Activated CD4-positive, alpha-beta T cell treated with anti-CD3 and anti-CD28 coated beads, Interleukin-2, amount 50 U/mL, for 48 hours (primary cell): ENCODE measurements around the gene PKP3.
"Not testable (repeated sequence)": the region's sequence is repeated elsewhere in the genome, so short reads cannot be mapped to it uniquely, and the experiment has no call there.

ENCODE experiments used
- DNase-seq, 2 experiments: peaks; one replicate each; pipeline ENCODE4 v3.0.0-alpha.2; 2020

Gene PKP3, protein sequence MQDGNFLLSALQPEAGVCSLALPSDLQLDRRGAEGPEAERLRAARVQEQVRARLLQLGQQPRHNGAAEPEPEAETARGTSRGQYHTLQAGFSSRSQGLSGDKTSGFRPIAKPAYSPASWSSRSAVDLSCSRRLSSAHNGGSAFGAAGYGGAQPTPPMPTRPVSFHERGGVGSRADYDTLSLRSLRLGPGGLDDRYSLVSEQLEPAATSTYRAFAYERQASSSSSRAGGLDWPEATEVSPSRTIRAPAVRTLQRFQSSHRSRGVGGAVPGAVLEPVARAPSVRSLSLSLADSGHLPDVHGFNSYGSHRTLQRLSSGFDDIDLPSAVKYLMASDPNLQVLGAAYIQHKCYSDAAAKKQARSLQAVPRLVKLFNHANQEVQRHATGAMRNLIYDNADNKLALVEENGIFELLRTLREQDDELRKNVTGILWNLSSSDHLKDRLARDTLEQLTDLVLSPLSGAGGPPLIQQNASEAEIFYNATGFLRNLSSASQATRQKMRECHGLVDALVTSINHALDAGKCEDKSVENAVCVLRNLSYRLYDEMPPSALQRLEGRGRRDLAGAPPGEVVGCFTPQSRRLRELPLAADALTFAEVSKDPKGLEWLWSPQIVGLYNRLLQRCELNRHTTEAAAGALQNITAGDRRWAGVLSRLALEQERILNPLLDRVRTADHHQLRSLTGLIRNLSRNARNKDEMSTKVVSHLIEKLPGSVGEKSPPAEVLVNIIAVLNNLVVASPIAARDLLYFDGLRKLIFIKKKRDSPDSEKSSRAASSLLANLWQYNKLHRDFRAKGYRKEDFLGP

DNA sequence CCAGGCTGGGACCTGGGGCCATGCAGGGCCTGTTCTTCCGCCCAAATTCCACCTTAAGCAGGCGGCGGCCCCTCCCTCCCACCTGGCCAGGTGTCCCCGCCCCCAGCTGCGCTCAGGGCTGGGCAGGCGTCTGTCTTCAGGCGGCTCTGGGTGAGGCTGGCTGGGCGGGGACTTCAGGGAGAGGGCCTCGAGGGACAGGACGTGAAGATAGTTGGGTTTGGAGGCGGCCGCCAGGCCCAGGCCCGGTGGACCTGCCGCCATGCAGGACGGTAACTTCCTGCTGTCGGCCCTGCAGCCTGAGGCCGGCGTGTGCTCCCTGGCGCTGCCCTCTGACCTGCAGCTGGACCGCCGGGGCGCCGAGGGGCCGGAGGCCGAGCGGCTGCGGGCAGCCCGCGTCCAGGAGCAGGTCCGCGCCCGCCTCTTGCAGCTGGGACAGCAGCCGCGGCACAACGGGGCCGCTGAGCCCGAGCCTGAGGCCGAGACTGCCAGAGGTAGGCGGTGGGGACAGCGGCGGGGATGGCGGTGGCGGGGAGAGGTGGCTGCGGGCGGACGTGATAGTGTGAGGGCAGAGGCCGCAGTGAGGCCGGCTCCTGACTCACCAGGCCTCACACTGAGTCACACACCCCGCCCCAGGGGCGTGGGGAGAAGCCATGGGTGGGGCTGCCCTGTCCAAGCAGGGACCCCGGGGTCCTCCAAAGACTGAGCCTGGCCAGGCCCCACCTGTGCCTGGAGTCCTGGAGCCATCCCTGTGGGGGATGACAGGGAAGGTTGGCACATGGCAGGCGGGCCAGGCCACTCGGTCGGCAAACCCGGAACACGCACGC, at the start of gene PKP3:
Gene PKP3, plus strand, starts transcription at position 176 of the 824 bp plus-strand sequence. Its CDS starts 84 bp downstream, at position 260.
- no peak for DNase-seq

DNA sequence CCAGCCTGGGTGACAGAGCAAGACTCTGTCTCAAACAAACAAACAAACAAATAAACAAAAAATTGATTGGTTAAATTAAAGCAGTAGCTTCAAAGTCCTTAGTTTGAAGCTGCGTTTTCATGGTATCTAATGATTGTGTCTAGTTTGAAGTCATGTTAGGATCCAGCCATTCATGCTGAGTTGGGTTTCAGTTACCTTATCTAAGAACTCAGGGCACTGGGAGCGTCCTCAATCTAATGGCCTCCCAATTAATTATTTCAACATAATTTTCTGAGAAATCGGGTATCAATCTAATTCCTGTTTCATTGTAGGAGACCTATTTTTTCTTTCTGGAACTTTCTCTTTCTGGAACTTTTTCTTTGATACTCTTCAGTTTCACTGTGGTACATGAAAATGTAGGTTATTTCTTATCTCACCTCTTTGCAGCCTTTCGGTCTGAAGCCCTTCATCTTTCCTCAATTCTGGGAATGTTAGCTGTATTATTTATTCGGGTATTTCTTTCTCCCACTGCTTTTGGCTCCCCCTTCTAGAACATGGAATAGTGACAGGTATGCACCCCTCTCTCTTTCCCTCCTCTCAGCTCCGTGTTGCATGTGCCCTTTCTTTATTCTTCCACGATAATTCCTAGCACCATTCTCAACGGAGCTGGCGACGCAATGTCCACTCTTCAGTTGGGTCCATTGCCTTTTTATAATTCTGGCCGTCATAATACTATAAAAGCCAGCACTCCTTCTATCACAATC, 49.0 kb upstream of the PKP3 start:
- DNase-seq = no peak

DNA sequence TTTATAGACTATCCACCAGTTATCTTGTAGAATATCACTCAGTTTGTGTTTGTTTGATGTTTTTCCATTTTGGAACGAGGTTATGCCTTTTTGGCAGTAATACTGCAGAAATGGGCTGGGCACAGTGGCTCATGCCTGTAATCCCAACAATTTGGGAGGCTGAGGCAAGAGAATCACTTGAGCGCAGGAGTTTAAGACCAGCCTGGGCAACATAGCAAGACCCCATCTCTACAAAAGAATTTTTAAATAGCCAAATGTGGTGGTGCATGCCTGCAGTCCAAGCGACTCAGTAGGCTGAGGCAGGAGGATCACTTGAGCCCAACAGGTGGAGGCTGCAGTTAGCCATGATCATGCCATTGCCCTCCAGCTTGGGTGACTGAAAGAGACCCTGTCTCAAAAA, 47.5 kb upstream of the PKP3 start:
- no peak for DNase-seq

DNA sequence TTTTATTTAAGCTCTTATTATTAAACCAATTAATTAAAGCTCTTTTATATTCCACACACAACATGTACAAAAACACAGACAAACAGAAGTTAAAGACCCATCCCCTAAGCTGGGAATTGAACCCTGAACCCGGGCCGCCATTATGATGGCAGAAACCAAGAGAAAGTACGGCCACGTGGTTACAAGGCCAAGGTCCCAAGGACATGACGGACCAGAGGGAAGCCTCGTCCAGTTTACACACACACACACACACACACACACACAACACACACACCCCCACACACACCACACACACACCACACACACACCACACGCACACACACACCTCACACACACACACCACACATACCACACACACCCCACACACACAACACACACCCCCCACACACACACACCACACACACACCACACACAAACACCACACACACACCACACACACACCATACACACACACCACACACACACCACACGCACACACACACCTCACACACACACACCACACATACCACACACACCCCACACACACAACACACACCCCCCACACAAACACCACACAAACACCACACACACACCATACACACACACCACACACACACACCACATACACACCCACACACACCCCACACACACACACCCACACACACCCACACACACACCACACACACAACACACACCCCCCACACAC, 44.6 kb upstream of the PKP3 start:
- not testable (repeated sequence) for DNase-seq

DNA sequence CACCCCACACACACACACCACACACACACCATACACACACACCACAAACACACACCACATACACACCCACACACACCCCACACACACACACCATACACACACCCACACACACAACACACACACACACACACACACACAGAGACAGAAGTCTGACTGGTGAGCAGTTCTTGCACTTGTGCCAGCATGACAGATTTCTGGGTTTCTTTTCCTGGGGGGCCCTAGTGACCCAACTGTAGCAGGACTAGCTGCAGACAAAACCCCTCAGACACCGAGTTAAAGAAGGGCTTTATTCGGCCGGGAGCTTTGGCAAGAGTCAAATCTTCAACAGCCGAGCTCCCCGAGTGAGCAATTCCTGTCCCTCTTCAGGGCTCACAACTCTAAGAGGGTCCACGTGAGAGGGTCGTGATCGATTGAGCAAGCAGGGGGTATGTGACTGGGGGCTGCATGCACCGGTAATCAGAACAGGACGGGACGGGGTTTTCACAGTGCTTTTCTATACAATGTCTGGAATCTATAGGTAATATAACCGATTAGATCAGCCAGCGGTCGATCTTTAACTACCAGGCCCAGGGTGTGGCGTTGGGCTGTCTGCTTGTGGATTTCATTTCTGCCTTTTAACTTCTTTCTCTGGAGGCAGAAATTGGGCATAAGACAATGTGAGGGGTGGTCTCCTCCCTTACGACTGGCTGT, 43.8 kb upstream of the PKP3 start:
- not testable (repeated sequence) for DNase-seq

DNA sequence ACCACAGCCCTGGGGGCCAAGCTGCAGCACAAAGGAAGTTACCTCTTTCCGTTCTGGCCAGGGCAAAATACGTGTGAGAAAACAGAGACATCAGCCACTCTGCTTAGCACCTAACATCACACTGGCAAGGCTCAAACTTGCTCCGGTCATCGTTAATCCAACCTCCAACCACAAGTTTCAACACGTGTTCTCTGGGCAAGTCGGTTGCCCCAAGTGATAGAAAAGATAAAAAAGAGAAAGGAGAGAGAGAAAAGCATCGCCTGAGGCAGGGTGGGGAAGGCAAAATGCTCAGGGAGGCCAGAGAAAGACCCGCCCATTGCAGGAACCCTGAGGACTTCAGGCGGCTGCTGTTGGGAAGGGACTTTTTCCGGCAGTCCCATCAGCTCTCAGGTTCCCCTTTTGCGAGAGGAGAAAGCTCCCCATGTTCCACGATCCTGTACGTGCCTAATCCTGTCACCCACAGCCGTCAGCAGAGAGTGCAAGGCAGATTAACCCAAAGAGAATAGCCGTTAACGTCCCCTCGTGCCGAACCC, 43.2 kb upstream of the PKP3 start:
- DNase-seq = no peak

DNA sequence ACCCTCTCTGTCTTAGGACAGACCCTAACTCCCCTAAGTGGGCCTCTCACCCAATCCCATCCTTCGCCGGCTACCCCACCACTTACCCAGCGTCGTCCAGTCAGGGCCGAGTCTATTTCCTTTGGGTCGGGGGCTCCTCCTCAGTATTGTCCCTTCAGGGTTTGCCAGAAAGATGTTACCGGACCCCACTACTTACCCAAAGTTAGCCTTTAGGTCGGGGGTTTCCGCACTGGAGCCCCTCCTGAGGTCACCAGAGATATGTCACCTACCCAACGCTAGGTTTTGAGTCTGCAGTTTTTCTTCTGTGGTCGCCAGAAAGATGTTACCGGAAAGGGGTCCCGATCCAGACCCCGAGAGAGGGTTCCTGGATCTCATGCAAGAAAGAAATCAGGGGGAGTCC, 42.6 kb upstream of the PKP3 start:
- DNase-seq = no peak

DNA sequence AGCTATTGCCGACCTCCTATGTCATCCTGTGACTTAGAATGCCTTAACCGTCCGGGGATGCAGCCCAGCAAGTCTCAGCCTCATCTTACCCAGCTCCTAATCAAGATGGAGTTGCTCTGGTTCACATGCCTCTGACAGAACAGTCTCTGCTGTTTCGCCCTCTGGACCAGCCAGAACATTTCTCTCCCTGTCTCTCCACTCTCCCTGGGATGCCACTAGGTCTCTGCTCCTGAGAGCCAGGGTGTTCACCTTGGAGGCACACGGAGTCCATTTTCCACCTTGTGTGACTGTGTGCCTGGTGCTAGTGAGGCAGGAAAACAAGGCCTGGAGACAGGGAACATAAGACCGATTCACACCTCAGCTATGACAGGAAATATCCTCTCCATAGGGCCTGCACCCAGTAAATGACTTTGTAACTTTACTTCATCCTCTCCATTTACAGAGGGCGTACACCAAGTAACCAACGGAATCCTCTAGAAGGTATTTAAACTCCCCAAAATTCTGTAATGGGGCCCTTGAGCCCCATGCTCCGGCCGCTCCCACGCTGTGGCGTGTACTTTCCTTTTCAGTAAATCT, 41.5 kb upstream of the PKP3 start:
- DNase-seq = no peak

DNA sequence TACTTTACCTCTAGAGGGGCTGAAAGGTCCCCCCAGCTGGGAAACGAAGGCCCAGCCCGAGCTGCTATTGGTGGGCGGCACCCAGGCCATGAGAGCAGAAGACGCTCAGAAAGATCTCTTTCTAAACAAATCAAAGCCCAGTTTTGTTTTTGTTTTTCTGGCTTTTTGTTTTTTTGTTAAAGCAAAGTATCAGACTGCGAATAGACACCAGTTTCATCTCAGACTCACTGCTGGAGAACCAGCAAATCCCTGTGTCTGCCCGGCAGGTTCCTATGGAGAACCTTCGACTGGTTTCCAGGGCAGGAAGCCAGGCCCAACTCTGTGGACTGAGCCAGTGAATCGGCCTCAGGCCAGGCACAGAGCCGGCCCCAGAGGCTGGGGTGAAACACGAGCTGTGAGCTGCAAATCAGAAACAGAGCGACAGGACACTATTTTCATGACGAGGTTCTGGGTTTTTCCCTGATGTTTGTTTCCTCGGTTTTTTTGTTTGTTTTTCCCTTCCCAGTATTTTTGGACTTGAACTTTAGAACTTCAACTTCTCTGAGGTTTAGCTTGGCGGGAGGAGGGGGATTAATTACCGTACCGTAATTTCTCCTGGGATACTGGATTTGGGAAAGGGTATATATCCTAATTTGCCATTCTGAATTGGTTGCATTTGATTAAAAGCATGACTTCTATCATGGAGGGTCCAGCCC, 40.7 kb upstream of the PKP3 start:
- DNase-seq = no peak

DNA sequence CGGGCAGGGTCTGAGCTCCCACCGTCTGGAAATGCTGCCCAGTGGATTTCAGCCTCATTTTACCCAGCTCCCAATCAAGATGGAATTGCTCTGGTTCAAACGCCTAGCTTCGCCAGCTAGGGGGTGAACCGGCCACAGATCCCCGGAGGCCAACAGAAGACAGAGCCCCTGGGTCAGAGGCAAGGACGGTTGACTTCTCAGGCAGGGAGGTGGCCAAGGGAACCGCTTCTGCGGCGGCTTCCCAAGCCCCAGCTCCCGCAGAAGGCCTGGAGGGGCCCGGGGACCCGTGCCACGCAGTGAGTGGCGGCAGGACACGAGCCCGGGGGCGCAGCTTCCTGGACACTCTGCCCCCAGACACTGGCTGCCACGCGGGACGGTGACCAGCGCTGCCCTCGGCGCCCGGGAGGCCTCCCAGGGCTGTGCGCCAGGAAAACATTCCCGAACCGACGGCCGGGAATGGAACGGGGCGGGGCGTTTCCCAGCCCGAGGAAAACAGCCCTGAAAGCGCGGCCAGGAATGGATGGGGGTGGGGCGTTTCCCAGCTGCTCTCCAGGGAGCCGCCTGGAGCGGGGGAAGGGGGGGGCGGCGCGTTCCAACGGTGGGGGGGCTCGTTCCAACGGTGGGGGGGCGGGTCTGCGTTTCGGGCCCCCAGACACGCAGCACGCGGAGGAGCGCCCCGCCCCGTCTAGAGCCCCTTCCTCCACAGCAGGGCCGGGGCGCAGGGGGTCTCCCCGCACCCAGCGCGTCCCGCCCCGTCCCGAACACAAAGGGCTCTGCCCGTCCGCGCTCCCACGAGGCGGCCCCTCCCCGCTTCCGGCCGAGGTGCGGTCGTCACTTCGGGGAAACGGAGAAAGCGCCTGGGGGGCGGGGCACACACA, 38.2 kb upstream of the PKP3 start:
- DNase-seq = peak; percentile 84 to 88

DNA sequence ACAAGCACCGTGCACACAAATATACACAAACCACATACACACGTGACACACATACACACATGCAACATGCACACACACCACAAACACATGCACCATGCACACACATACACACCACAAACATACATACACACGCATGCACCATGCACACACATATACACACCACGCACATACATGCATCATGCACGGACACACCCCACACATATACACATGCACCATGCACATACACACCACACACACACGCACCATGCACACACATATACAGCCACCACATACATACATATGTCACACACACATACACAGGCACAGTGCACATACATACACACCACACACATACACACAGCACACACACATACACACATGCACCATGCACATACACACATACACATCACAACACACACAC, 37.4 kb upstream of the PKP3 start:
- DNase-seq = no peak

DNA sequence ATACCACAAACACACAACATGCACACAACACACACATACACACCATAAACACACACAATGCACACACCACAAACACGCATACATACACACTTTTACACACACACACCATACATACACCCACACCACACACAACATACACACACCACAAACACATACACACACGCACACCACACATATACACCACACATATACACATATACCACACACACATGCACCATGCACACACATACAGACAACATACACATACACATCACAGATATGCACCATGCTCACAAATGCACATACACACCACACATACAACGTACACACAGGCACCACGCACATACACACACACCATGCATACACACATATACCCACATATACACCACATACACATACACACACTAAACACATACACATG, 36.4 kb upstream of the PKP3 start:
- DNase-seq = no peak

DNA sequence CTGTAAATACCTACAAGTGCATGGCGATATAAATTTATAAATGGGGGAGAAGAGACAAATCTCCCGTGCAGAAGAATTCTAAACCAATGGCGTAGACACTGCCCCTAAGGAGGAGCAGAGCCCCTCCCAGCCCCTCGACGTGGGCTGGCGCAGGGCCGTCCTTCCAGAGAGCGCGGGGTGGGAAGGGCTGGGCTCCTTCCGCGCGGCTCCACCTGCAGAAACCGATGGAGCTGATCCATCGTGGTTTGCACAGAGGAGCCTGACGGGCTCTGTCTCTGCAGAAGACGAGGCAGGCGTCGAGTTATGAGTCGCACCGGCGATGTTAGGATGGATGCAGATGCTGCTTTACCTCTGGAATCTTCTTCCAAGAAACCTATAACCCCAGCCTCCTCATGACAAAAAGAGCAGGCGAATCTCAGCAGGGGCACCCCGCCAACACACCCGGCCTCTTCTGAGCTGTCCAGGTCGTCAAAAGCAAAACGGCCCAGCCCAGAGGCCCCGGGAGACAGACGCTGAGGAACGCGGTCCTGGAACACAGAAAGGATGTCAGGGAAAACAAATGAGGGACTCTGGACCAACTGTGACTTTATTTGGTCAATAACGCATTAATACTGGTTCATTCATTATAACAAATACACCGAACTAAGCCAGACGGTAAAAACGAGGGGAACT, 35.7 kb upstream of the PKP3 start:
- DNase-seq = no peak

DNA sequence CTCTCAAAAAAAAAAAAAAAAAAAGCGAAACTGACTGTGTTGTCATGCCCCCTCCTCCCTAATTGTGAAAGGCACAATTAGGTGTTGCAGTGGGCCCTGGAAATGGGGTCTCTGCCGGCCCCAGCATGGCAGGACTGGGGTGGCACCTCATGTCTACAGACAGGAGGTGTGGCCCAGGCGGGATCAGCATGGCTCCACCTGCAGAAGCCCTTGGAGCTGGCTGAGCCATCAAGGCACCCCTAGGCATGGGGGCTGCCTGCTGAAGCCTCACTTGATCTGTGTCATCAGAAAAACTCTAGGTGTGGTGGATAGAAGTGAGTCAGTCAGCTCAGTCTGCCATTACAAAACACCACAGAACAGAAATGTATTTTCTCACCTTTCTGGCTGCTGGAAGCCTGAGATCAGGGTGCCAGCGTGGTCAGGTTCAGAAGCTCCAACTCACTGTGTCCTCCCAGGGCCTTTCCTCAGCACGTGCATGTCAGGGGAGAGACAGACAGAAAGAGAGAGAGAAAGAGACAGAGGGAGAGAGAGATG, 34.8 kb upstream of the PKP3 start:
- no peak for DNase-seq

DNA sequence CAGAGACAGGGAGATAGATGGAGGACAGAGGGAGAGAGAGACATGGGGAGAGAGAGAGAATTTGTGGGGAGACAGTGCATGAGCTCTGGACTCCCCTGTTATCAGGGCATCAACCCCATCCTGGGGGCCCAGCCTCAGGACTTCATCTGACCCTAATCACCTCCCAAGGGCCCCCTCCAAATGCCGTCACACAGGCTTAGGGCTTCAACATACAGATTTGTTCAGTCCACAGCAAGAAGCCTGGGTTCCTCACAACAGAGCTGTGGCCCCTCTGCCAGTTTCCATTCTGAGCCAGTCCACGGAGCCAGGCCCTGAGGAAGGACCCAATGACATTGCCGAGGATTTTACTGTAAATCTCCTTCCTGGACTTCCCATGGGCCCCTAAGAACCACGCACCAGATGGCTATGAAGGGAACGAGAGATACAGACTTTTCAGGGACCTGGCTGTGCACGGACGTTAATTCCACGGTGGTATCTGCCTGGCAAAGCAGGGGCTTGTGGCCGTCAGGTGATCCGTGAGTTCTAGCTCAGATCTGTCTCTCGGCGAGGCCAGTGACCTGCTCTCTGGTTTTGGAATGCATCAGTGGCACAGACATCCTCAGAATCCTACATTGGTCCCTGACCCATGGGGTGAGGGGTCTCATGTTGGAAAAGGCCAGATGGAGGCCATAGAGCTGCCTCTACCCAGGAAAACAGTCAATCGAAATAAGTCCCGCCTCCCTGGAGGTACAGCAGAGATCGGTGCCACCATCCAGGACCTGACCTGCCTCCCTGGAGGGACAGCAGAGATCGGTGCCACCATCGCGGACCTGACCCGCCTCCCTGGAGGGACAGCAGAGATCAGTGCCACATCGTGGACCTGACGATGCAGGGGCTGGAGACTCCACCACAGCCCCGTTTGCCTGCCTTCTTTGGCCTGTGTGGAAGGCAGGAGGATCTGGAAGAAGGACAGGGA, 33.4 kb upstream of the PKP3 start:
- DNase-seq = no peak

DNA sequence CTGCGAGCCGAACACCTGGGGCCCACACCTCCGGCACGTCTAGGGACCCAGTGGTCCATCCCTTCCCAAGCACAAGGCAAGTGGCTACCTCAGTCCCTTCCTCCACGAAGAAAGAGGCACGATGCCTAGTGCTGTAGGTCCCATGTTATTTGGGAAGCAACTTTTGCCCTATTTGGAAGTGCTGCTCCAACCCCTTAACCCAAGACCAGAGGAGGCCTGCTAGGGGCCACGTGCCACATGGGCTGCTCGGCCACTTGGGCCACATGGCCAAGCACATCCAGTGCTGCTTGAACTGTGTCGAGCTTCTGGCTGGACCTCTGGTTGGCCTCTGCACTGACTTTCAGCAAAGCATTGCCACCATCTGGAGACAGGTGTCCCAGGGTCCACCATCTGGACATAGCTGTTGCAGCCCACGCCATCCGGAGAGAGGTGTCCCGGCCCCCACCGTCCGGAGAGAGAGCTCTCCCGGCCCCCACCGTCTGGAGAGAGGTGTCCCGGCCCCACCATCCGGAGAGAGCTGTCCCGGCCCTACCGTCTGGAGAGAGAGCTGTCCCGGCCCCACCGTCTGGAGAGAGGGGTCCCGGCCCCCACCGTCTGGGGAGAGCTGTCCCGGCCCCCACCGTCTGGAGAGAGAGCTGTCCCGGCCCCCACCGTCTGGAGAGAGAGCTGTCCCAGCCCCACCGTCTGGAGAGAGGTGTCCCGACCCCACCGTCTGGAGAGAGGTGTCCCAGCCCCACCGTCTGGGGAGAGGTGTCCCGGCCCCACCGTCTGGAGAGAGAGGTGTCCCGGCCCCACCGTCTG, 31.2 kb upstream of the PKP3 start:
- no peak for DNase-seq
